NCI-H187 treated with DMSO at 0.1 percent for 48 hours (cell line): ENCODE data around the gene TNFAIP8.

Experiments used
- DNase-seq: peaks from one replicate; lab custom pipeline; 2025; lab: John Stamatoyannopoulos, UW

TNFAIP8 gene

GRCh38 chr5:119329666-119330065, 26.2 kb upstream of the TNFAIP8 start:
- no peak for DNase-seq

- DNase-seq: no peak
Observed at GRCh38 chr5:119330367-119331183, 25.2 kb upstream of the TNFAIP8 start.

GRCh38 chr5:119331566-119332095, 24.2 kb upstream of the TNFAIP8 start:
- DNase-seq: no peak

GRCh38 chr5:119332208-119332607, 23.6 kb upstream of the TNFAIP8 start:
- DNase-seq: no peak

- no peak for DNase-seq
Observed at GRCh38 chr5:119332978-119333401, 22.8 kb upstream of the TNFAIP8 start.

GRCh38 chr5:119333421-119333851, 22.4 kb upstream of the TNFAIP8 start:
- no peak for DNase-seq

GRCh38 chr5:119335261-119335677, 20.6 kb upstream of the TNFAIP8 start:
- no peak for DNase-seq

GRCh38 chr5:119336262-119336661, 19.6 kb upstream of the TNFAIP8 start:
- no peak for DNase-seq

GRCh38 chr5:119336845-119337580, 18.8 kb upstream of the TNFAIP8 start:
- no peak for DNase-seq

GRCh38 chr5:119338326-119338946, 17.4 kb upstream of the TNFAIP8 start:
- DNase-seq: no peak

GRCh38 chr5:119339344-119339743, 16.5 kb upstream of the TNFAIP8 start:
- DNase-seq: no peak

- no peak for DNase-seq
Observed at GRCh38 chr5:119339965-119340364, 15.9 kb upstream of the TNFAIP8 start.

GRCh38 chr5:119340597-119341218, 15.1 kb upstream of the TNFAIP8 start:
- no peak for DNase-seq

- DNase-seq: no peak
Observed at GRCh38 chr5:119341452-119342349, 14.1 kb upstream of the TNFAIP8 start.

- DNase-seq: no peak
Observed at GRCh38 chr5:119342406-119342805, 13.4 kb upstream of the TNFAIP8 start.

GRCh38 chr5:119343052-119343451, 12.8 kb upstream of the TNFAIP8 start:
- no peak for DNase-seq

- DNase-seq: no peak
Observed at GRCh38 chr5:119343766-119344165, 12.1 kb upstream of the TNFAIP8 start.

GRCh38 chr5:119344231-119344630, 11.6 kb upstream of the TNFAIP8 start:
- no peak for DNase-seq

GRCh38 chr5:119345861-119346260, 10.0 kb upstream of the TNFAIP8 start:
- DNase-seq: no peak

- no peak for DNase-seq
Observed at GRCh38 chr5:119346394-119346793, 9.4 kb upstream of the TNFAIP8 start.

- DNase-seq: no peak
Observed at GRCh38 chr5:119347574-119347973, 8.2 kb upstream of the TNFAIP8 start.
